KBM-7 (cell line): Measurements from ENCODE around the gene CCDC12.
A peak's percentile ranks its signal among the peaks of the same experiment; 100 is the strongest.

ENCODE experiments used
- DNase-seq: peaks from one replicate; pipeline ENCODE4 v3.0.0-alpha.2; 2015
- in situ Hi-C: fragments of 300-500 bp; cut with MboI; formaldehyde crosslinking; loops from 2 replicates; pipeline ENCODE4 v1.14.3; 2020; ENCODE audit warnings: low sequenced_read_pairs, low pct_unique_long_range_greater_than_20kb, mixed read lengths

CCDC12 gene

GRCh38 chr3:46976326-46977190, at the start of gene CCDC12:
TSS of gene CCDC12 (minus strand) at chr3:46976745. CDS start at chr3:46976732, 13 bp downstream.
- peak; percentile 96 for DNase-seq
- in situ Hi-C loops = no loop called here

GRCh38 chr3:47024932-47025331, 48.4 kb upstream of the CCDC12 start:
- in situ Hi-C loops = no loop called here
- DNase-seq = no peak

- in situ Hi-C loops = no loop called here
Measured at GRCh38 chr3:47022641-47023071, 46.1 kb upstream of the CCDC12 start.

GRCh38 chr3:47020311-47020710, 43.8 kb upstream of the CCDC12 start:
- in situ Hi-C loops = no loop called here

More at GRCh38 chr3:47022641-47023071, 46.1 kb upstream of the CCDC12 start:
- DNase-seq = no peak

GRCh38 chr3:47019201-47019600, 42.7 kb upstream of the CCDC12 start:
- DNase-seq = no peak
- in situ Hi-C loops = no loop called here

More at GRCh38 chr3:47020311-47020710, 43.8 kb upstream of the CCDC12 start:
- no peak for DNase-seq

GRCh38 chr3:47018269-47018611, 41.7 kb upstream of the CCDC12 start:
- in situ Hi-C loops = no loop called here
- DNase-seq = no peak

- DNase-seq = peak; percentile 77
- in situ Hi-C loops = no loop called here
Measured at GRCh38 chr3:47017504-47018268, 41.1 kb upstream of the CCDC12 start.

- DNase-seq = peak; percentile 98
- in situ Hi-C loops = no loop called here
Measured at GRCh38 chr3:47016934-47017435, 40.4 kb upstream of the CCDC12 start.

GRCh38 chr3:47016086-47016933, 39.8 kb upstream of the CCDC12 start:
- in situ Hi-C loops = no loop called here
- no peak for DNase-seq

GRCh38 chr3:47015151-47015550, 38.6 kb upstream of the CCDC12 start:
- in situ Hi-C loops = no loop called here
- no peak for DNase-seq

GRCh38 chr3:47014036-47014435, 37.5 kb upstream of the CCDC12 start:
- DNase-seq = no peak
- in situ Hi-C loops = no loop called here

- in situ Hi-C loops = no loop called here
- DNase-seq = no peak
Measured at GRCh38 chr3:47013231-47013630, 36.7 kb upstream of the CCDC12 start.

GRCh38 chr3:47012342-47013230, 36.0 kb upstream of the CCDC12 start:
- no peak for DNase-seq
- in situ Hi-C loops = no loop called here

- in situ Hi-C loops = no loop called here
- DNase-seq = no peak
Measured at GRCh38 chr3:47011371-47011770, 34.8 kb upstream of the CCDC12 start.

- in situ Hi-C loops = no loop called here
- DNase-seq = no peak
Measured at GRCh38 chr3:47010910-47011309, 34.4 kb upstream of the CCDC12 start.

- no peak for DNase-seq
- in situ Hi-C loops = no loop called here
Measured at GRCh38 chr3:47010111-47010712, 33.7 kb upstream of the CCDC12 start.

- no peak for DNase-seq
- in situ Hi-C loops = no loop called here
Measured at GRCh38 chr3:47009225-47010110, 32.9 kb upstream of the CCDC12 start.
